Endodermal cell (in vitro differentiated cells): ENCODE measurements around the gene LTB. TPM values are rescaled to one million over a fixed set of nuclear protein-coding genes. Genes with fewer than 3 reads are reported as not detected.

Source experiments
- DNase-seq: peaks from one replicate; pipeline ENCODE4 v3.0.0-alpha.2; 2017
- H3K27ac ChIP-seq: 2 replicates; pipeline ENCODE4 v1.5.1; 2013; ENCODE audit warnings: mild to moderate bottlenecking, low read depth, low read length, moderate library complexity
- H3K27me3 ChIP-seq: 2 replicates; pipeline ENCODE4 v1.6.1; 2013; ENCODE audit warnings: mild to moderate bottlenecking, low read length, moderate library complexity; ENCODE audit not compliant: insufficient read depth, control insufficient read depth, poor library complexity, severe bottlenecking
- H3K36me3 ChIP-seq: 2 replicates; pipeline ENCODE4 v1.7.0; 2013; ENCODE audit warnings: mild to moderate bottlenecking, low read length, moderate library complexity; ENCODE audit not compliant: control insufficient read depth, insufficient read depth
- H3K4me1 ChIP-seq: one replicate; pipeline ENCODE4 v1.7.0; 2013; ENCODE audit warnings: low read length; ENCODE audit not compliant: control insufficient read depth, insufficient read depth
- H3K4me3 ChIP-seq: 2 replicates; pipeline ENCODE4 v1.5.1; 2013; ENCODE audit warnings: mild to moderate bottlenecking, low read length, moderate library complexity
- H3K9ac ChIP-seq: 2 replicates; pipeline ENCODE4 v1.6.1; 2013; ENCODE audit warnings: mild to moderate bottlenecking, low read length, moderate library complexity; ENCODE audit not compliant: poor library complexity, severe bottlenecking; ENCODE audit errors: extremely low read depth
- H3K9me3 ChIP-seq: 2 replicates; pipeline ENCODE4 v1.6.1; 2013; ENCODE audit warnings: mild to moderate bottlenecking, low read length, moderate library complexity; ENCODE audit not compliant: control insufficient read depth
- H3K27ac Mint-ChIP-seq: 2 replicates; pipeline ENCODE4 v1.8.0; 2020; ENCODE audit warnings: mixed read lengths
- H3K27me3 Mint-ChIP-seq: 2 replicates; pipeline ENCODE4 v1.8.0; 2021; ENCODE audit warnings: mild to moderate bottlenecking, mixed read lengths; ENCODE audit not compliant: insufficient read depth
- H3K36me3 Mint-ChIP-seq: 2 replicates; pipeline ENCODE4 v1.8.0; 2020; ENCODE audit warnings: low read depth, mixed read lengths
- H3K4me1 Mint-ChIP-seq: 2 replicates; pipeline ENCODE4 v1.8.0; 2020; ENCODE audit warnings: mixed read lengths
- H3K4me3 Mint-ChIP-seq: 2 replicates; pipeline ENCODE4 v1.8.0; 2020; ENCODE audit warnings: mild to moderate bottlenecking, moderate library complexity, mixed read lengths
- H3K9me3 Mint-ChIP-seq: 2 replicates; pipeline ENCODE4 v1.8.0; 2020; ENCODE audit warnings: mild to moderate bottlenecking, mixed read lengths
- CTCF ChIP-seq: fragments of 200-600 bp; sonication (generic); conservative IDR thresholded peaks from 2 replicates; pipeline ENCODE4 v1.5.0; 2021; ENCODE audit warnings: antibody characterized with exemption, mild to moderate bottlenecking
- WGBS, 2 experiments: methylation state at CpG; one replicate each; pipeline versions ENCODE4 v1.1.5 to v1.1.7; 2013; ENCODE audit warnings: missing lambda C conversion rate in 2 of 2, mixed read lengths in 1 of 2; ENCODE audit not compliant: insufficient coverage in 1 of 2, insufficient read length in 1 of 2; 5-methylcytosine and 5-hydroxymethylcytosine counted together
- total RNA-seq, 2 donors: library from RNA; stranded (reverse); fragmentation: NEBNext Ultra II Directional in 1 of 2; extraction: Animal tissue kit (Norgen Biotek cat#: 25700) in 1 of 2; gene quantifications; 2 replicates in 1 of 2; 3 replicates in 1 of 2; pipeline ENCODE4 v1.2.1, GENCODE V29; 2021

The LTB gene
- total RNA-seq, 2 donors from 2014 or later: 1.3 TPM; not detected in 1

GRCh38 chr6:31626952-31627351 is 44.7 kb upstream of the LTB start:
- no peaks in the 10 kb centered on the region for H3K27me3 Mint-ChIP-seq
- peaks cover 11% of the 10 kb centered on the region for H3K4me1 Mint-ChIP-seq
- Histone ChIP-seq H3K4me1 (no peaks in the 10 kb centered on the region), H3K9me3 (no peaks in the 10 kb centered on the region), H3K9ac (no peak overlapping the region), H3K27me3 (no peaks in the 10 kb centered on the region), H3K36me3 (peaks cover 95% of the 10 kb centered on the region), H3K4me3 (no peak overlapping the region), H3K27ac (no peak overlapping the region)
- TF ChIP-seq CTCF: no peak
- H3K36me3 Mint-ChIP-seq: peaks cover 94% of the 10 kb centered on the region
- H3K9me3 Mint-ChIP-seq: no peaks in the 10 kb centered on the region
- 96 to 100% methylated on average over 1 to 10 of the region's 10 CpGs for WGBS, 2 experiments
- peak overlapping the region; percentile 55 for H3K27ac Mint-ChIP-seq
- DNase-seq: no peak
- H3K4me3 Mint-ChIP-seq: no peak overlapping the region

GRCh38 chr6:31624070-31624469 is 41.8 kb upstream of the LTB start:
- no peak for TF ChIP-seq CTCF
- H3K27ac Mint-ChIP-seq: no peak overlapping the region
- peaks cover 72% of the 10 kb centered on the region for H3K36me3 ChIP-seq
- H3K36me3 Mint-ChIP-seq: peaks cover 74% of the 10 kb centered on the region
- no peak for DNase-seq
- WGBS, 2 experiments: 96 to 100% methylated on average over 2 to 10 of the region's 10 CpGs
- no peaks in the 10 kb centered on the region for H3K9me3 Mint-ChIP-seq
- no peak overlapping the region for H3K9ac ChIP-seq
- H3K4me1 ChIP-seq: no peaks in the 10 kb centered on the region
- H3K27ac ChIP-seq: no peak overlapping the region
- no peaks in the 10 kb centered on the region for H3K9me3 ChIP-seq
- H3K27me3 ChIP-seq: no peaks in the 10 kb centered on the region
- H3K4me3 ChIP-seq: no peak overlapping the region
- H3K4me3 Mint-ChIP-seq: no peak overlapping the region
- H3K27me3 Mint-ChIP-seq: no peaks in the 10 kb centered on the region
- H3K4me1 Mint-ChIP-seq: peaks cover 11% of the 10 kb centered on the region

- DNase-seq: no peak
- H3K27ac ChIP-seq: no peak overlapping the region
Observed at GRCh38 chr6:31622684-31623091, 40.5 kb upstream of the LTB start.

More at GRCh38 chr6:31622684-31623091, 40.5 kb upstream of the LTB start:
- peaks cover 58% of the 10 kb centered on the region for H3K36me3 ChIP-seq
- Mint-ChIP-seq H3K4me3 (peak overlapping the region; percentile 89), H3K27ac (peak overlapping the region; percentile 93), H3K4me1 (peaks cover 11% of the 10 kb centered on the region), H3K27me3 (no peaks in the 10 kb centered on the region), H3K9me3 (no peaks in the 10 kb centered on the region), H3K36me3 (peaks cover 60% of the 10 kb centered on the region)
- 89 to 91% methylated on average over 10 of the region's 10 CpGs for WGBS, 2 experiments
- peak overlapping the region; percentile 99 for H3K9ac ChIP-seq
- H3K9me3 ChIP-seq: no peaks in the 10 kb centered on the region
- H3K27me3 ChIP-seq: no peaks in the 10 kb centered on the region
- H3K4me1 ChIP-seq: no peaks in the 10 kb centered on the region
- H3K4me3 ChIP-seq: peak overlapping the region; percentile 99
- TF ChIP-seq CTCF: no peak
